Frontal cortex (tissue), 4 donors: ENCODE results near the gene ARID1B. TPM values are rescaled to one million over a fixed set of nuclear protein-coding genes. Genes with fewer than 3 reads are reported as not detected.

Experiments used
- DNase-seq, 2 donors: peaks; one replicate each; pipeline ENCODE4 v3.0.0; 2012; ENCODE audit warnings: low spot score in 2 of 2
- FAIRE-seq: peaks from 2 replicates; lab custom pipeline; 2012; peaks lifted over from hg19 to GRCh38; lab: Jason Lieb, UNC
- total RNA-seq: library from RNA; depleted of rRNA; stranded (reverse); fragments of >200 nt; gene quantifications from one replicate; pipeline ENCODE4 v1.2.3, GENCODE V29; 2014
- donor health status: control.
- donor health status: control.
- donor health status: control.

The ARID1B gene
- total RNA-seq, 1 donor from 2014 or later, result 59.9 TPM

GRCh38 chr6:157073596-157073995, 296.4 kb downstream of the ARID1B start:
- FAIRE-seq (no peak), DNase-seq (no peak)

- FAIRE-seq, result no peak
Measured at GRCh38 chr6:157074969-157075368, 297.8 kb downstream of the ARID1B start.

GRCh38 chr6:157075549-157076450, 298.6 kb downstream of the ARID1B start:
- FAIRE-seq (no peak), DNase-seq (no peak)

More at GRCh38 chr6:157074969-157075368, 297.8 kb downstream of the ARID1B start:
- no peak for DNase-seq

- FAIRE-seq (no peak), DNase-seq (no peak)
Measured at GRCh38 chr6:157076451-157076822, 299.3 kb downstream of the ARID1B start.

- FAIRE-seq, result no peak
- no peak for DNase-seq
Measured at GRCh38 chr6:157077251-157077650, 300.1 kb downstream of the ARID1B start.

GRCh38 chr6:157078326-157078725, 301.1 kb downstream of the ARID1B start:
- DNase-seq, result no peak
- FAIRE-seq, result no peak

- FAIRE-seq (no peak), DNase-seq (no peak)
Measured at GRCh38 chr6:157079277-157079676, 302.1 kb downstream of the ARID1B start.

GRCh38 chr6:157079771-157080170, 302.6 kb downstream of the ARID1B start:
- DNase-seq, result no peak
- no peak for FAIRE-seq

GRCh38 chr6:157080986-157081391, 303.8 kb downstream of the ARID1B start:
- no peak for FAIRE-seq
- DNase-seq, result no peak

- FAIRE-seq, result no peak
- DNase-seq, result no peak
Measured at GRCh38 chr6:157083343-157083742, 306.2 kb downstream of the ARID1B start.

- DNase-seq (no peak), FAIRE-seq (no peak)
Measured at GRCh38 chr6:157086632-157087031, 309.5 kb downstream of the ARID1B start.

- DNase-seq (no peak), FAIRE-seq (no peak)
Measured at GRCh38 chr6:157087974-157088373, 310.8 kb downstream of the ARID1B start.

- FAIRE-seq, result no peak
- DNase-seq, result no peak
Measured at GRCh38 chr6:157088841-157089240, 311.7 kb downstream of the ARID1B start.

- DNase-seq, result no peak
- no peak for FAIRE-seq
Measured at GRCh38 chr6:157089258-157089657, 312.1 kb downstream of the ARID1B start.

GRCh38 chr6:157089851-157090250, 312.7 kb downstream of the ARID1B start:
- no peak for FAIRE-seq
- no peak for DNase-seq

GRCh38 chr6:157090736-157091135, 313.6 kb downstream of the ARID1B start:
- FAIRE-seq (no peak), DNase-seq (no peak)

GRCh38 chr6:157091243-157091642, 314.1 kb downstream of the ARID1B start:
- FAIRE-seq (no peak), DNase-seq (no peak)

GRCh38 chr6:157091856-157092460, 314.8 kb downstream of the ARID1B start:
- FAIRE-seq (no peak), DNase-seq (no peak)

GRCh38 chr6:157092736-157093135, 315.6 kb downstream of the ARID1B start:
- FAIRE-seq (no peak), DNase-seq (no peak)

GRCh38 chr6:157093536-157093935, 316.4 kb downstream of the ARID1B start:
- no peak for DNase-seq
- no peak for FAIRE-seq

- DNase-seq, result no peak
- no peak for FAIRE-seq
Measured at GRCh38 chr6:157094038-157094437, 316.9 kb downstream of the ARID1B start.
